Right hindlimb (tissue), 1 donor: ENCODE data around the gene CALML3.
A peak's percentile ranks its signal among the peaks of the same experiment; 100 is the strongest.
"Not testable (repeated sequence)": the region's sequence is repeated elsewhere in the genome, so short reads cannot be mapped to it uniquely, and the experiment has no call there.

Experiments used
- DNase-seq: peaks from one replicate; pipeline ENCODE4 v3.0.0-alpha.2; 2018

The CALML3 gene

DNA sequence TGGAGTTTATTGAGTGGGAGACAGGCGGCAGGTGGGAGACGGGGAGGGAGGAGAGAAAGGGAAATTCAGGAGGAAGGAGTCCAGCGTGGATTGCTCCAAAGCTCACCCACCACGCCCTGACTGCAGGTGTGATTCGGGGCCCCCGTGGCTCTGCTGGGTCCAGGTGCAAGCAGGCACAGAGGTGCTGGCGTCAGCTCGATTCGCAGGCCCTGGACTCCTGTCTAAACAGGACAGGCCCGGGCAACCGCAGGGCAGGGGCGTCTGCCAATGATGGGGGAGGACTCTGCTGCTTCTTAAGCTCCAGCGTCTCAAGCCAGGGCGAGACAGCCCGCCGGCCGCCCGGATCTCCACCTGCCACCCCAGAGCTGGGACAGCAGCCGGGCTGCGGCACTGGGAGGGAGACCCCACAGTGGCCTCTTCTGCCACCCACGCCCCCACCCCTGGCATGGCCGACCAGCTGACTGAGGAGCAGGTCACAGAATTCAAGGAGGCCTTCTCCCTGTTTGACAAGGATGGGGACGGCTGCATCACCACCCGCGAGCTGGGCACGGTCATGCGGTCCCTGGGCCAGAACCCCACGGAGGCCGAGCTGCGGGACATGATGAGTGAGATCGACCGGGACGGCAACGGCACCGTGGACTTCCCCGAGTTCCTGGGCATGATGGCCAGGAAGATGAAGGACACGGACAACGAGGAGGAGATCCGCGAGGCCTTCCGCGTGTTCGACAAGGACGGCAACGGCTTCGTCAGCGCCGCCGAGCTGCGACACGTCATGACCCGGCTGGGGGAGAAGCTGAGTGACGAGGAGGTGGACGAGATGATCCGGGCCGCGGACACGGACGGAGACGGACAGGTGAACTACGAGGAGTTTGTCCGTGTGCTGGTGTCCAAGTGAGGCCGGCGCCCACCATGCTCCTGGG, at the start of gene CALML3:
Gene CALML3, plus strand, starts transcription at position 321 of the 920 bp plus-strand sequence. Its CDS starts 125 bp downstream, at position 446.
- no peak for DNase-seq

DNA sequence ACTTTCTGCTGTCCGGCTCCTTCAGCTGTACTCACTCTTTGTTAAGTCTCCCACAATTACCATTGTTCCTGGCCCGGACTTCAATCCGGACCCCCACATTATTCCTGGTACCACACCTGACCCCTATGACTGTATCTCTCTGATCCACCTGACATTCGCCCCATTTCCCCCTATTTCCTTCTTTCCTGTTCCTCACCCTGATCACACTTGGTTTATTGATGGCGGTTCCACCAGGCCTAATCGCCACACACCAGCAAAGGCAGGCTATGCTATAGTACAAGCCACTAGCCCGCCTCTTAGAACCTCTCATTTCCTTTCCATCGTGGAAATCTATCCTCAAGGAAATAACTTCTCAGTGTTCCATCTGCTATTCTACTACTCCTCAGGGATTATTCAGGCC, 49.7 kb upstream of the CALML3 start:
- not testable (repeated sequence) for DNase-seq

DNA sequence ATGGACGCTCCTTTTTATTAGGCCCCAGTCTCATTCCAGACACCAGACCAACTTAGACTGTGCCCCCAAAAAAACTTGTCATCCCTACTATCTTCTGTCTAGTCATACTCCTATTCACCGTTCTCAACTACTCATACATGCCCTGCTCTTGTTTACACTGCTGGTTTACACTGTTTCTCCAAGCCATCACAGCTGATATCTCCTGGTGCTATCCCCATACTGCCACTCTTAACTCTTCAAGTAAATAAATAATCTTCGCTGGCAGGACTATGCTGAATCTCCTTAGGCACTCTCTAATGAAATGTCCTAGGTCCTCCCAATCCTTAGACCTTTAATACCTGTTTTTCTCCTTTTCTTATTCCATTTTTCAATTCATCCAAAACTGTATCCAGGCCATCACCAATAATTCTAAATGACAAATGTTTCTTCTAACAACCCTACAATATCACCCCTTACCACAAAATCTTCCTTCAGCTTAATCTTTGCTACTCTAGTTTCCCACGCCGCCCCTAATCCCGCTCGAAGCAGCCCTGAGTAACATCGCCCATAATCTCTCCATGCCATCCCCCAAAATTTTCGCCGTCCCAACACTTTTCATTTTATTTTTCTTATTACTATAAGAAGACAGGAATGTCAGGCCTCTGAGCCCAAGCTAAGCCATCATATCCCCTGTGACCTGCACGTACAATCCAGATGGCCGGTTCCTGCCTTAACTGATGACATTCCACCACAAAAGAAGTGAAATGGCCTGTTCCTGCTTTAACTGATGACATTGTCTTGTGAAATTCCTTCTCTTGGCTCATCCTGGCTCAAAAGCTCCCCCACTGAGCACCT, 48.6 kb upstream of the CALML3 start:
- DNase-seq = not testable (repeated sequence)

DNA sequence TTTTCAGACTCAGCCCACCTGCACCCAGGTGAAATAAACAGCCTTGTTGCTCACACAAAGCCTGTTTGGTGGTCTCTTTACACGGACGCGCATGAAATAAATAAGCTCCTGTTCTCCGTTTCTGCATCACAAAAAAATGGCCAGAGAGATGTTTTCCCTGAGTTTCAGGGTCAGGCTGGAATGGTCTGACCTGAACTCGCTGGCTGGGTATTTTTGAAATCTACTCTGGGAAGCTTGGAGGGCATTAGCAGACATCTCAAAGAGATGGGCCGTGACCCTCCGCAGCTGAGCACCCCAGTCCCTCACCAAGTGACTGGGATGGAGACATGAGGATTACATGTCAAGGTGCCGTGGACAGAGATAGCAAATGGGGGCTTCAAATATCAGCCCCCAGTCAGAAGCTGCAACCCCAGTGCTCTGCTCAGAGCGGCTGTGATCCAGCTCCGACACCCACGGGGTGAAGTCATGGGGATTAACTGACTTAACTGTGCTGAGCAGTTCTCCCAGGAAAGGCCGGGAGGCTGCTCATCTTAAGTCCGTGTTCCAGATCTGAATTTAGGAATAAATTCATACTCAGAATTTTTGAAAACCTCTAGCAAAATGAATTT, 47.7 kb upstream of the CALML3 start:
- DNase-seq = no peak

DNA sequence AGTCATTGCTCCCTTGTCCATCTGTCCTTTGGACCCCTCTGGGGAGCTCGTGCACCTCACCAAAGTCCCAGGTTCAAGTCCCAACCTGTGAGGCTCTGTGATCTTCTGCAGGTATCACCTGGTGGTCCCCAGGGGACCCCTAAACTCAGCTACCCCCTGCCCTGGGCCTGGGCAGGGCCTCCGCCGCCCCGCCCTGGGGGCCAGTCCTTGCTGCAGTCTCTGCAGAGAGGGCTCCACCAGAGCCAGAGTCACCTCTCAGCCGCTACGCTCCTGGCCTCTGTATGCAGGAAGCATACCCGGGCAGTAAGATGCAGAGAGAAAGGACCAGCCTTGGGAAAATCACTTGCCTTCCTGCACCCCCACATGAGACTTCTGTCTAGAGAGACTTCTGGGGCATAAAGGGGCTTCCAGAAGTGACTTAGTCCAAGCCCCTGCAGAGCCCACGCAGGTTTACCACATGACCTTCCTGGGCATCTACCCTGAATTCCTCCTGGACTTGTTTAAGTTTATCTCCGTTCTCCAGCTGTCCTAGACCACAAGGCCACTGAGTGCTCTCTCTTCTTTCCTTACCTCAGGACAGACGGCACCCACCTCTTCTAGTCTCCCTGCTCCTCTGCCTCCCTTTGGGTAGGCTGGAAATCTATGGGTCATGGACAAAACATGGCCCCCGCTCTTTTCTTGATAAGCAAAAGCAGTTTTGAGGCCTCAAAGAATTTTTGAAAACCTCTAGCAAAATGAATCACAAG, 46.6 kb upstream of the CALML3 start:
- no peak for DNase-seq

DNA sequence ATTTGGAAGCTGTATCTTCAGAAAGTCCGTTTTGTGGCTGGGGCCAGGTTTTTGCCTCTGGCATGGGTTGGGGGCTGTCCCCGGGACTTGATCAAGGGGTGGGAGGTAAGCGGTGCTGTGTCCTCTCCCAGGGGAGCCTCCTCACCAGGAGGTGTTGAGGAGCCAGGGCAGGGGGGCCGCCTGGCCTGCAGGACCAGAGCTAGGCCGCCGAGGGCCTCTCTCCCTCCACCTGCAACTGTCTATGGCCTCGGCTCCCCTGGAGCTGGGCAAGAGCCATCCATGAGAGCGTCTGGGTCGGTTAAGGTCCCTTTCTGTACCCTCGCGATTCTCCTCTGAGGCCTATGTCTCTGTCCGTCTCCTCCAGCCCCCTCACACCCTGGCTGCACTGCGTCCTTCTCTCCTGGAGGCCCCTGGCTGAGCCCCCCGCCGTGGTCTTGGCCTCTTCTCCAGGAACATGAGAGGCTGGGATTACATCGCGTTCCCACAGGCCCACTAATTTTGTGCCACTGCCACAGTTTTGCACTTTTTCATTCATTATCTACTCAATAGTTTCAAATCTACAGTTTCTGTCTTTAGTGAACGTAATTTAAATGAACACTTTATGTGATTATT, 46.0 kb upstream of the CALML3 start:
- DNase-seq = no peak

DNA sequence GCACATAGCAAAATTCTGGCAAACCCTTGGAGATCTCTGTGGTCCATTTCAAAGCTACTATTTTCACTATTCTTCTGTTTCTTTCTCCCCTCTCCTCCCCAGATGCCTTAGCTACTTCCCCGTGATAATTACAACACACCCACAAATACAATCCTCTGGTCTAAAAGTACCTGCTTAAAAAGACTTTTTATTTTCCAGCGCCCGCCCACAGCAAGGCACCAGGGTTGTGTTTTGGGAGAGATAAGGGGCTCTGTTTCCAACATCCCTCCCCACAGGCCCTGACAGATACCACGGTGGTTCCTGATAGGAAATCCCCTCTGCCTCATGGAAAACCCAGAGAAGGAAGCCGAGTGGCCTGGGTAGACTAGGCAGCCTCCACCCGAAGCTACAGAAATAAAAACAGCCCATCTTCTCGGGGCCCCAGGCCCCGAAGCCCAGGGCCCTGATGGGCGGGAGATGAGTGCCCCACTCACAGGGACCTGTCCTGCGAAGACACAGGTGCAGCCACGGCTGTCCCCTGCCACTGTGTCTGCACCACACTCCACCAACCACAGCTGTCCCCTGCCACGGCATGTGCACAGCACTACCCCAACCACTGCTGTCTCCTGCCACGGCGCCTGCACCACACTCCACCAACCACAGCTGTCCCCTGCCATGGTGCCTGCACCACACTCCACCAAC, 45.1 kb upstream of the CALML3 start:
- peak; percentile 14 for DNase-seq

DNA sequence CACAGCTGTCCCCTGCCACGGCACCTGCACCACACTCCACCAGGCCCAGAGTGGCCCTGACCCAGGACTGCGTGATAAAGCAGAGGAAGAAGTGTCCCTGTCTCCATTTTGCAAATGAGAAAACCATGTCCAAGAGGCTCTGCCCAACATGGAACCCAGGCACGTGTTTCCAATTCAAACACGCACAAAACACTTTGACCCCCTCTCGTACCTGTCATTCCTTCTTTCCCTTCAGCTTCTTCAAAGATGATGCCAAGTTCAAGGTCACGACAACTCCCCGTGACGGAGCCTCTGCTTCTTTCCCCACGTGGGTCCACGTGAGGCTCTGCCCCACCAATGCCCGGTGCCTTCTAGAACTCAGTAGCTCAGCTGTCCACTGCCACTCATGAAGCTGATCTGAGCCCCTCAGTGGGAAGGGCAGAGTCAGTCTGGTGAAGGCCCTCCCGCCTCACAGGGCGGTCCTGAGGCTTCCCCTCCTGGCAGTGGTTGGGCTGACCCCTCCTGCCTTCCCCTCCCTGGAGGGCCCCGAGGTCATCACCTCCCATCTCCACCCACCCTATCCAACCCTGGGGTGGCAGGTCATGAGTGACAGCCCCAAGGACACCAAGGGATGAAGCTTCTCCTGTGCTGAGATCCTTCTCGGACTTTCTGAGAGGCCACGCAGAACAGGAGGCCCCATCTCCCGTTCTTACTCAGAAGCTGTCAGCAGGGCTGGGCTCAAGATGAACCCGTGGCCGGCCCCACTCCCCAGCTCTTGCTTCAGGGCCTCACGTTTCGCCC, 44.4 kb upstream of the CALML3 start:
- DNase-seq = peak; percentile 52

DNA sequence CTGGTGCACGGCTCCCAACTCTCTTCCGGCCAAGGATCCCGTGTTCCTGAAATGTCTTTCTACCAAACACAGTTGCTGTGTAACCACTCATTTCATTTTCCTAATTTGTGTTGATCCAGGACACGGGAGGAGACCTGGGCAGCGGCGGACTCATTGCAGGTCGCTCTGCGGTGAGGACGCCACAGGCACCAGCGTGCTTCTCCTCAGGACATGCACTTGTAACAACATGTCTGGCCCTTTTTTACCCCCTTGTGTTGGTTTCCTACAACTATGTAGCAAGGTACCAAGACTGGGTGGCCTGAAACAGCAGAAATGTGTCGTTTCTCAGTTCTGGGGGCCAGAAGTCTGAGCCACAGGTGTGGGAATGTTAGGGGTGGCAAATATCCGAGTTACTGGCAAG, 43.6 kb upstream of the CALML3 start:
- peak; percentile 16 for DNase-seq

DNA sequence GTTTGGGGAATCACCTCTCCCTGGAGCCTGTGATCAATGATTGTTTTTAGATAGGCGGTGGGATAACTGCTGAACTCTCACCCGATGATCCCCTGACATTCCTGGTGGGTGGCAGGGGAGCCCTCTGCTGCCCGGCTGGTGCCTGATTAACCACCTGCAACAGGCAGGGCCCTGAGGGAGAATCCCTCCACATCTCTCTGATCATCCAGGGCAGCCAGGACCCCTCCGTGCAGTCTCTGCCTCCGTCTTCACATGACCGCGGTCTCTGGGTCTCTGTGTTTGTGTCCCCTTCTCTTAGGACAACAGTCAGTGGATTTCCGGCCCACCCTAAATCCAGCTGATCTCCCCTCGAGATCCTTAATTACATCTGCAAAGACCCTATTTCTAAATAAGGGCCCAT, 42.7 kb upstream of the CALML3 start:
- DNase-seq = peak; percentile 4

DNA sequence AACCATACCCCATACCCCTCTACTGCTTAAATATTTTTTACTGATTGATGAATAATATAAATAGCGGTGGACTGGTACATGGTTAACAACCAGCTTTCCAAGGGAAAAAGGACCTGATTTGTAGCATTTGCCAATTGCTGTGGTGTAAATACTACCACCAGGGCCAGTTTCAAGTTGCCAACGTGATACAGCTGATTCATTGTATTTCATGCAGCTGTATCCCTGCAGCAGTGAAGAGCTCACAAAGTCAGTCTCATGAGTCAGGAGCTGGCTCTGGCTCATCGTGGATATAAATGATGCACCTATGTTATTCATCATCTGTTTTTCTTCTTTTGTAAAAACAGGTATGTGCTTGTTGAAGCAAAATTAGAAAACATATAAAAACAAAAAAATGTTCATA, 40.6 kb upstream of the CALML3 start:
- no peak for DNase-seq

DNA sequence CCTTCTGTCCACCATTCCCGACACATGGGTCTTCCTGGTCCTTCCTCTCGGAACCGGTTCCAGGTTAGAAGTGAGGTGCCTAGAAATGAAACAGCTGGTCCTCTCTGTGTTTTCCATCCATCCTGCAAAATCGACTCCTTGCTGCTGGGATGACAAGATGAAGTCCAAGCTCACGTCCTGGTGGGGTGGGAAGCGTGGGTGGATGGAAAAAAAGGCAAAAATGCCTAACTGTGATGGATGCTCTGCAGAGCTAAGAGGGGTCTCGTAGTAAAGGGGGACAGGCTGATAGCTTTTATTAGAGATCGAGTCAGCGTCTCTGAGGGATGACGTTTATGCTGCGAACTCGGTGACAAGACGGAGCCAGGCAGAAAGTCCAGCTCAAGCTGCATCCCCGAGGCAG, 39.5 kb upstream of the CALML3 start:
- no peak for DNase-seq

DNA sequence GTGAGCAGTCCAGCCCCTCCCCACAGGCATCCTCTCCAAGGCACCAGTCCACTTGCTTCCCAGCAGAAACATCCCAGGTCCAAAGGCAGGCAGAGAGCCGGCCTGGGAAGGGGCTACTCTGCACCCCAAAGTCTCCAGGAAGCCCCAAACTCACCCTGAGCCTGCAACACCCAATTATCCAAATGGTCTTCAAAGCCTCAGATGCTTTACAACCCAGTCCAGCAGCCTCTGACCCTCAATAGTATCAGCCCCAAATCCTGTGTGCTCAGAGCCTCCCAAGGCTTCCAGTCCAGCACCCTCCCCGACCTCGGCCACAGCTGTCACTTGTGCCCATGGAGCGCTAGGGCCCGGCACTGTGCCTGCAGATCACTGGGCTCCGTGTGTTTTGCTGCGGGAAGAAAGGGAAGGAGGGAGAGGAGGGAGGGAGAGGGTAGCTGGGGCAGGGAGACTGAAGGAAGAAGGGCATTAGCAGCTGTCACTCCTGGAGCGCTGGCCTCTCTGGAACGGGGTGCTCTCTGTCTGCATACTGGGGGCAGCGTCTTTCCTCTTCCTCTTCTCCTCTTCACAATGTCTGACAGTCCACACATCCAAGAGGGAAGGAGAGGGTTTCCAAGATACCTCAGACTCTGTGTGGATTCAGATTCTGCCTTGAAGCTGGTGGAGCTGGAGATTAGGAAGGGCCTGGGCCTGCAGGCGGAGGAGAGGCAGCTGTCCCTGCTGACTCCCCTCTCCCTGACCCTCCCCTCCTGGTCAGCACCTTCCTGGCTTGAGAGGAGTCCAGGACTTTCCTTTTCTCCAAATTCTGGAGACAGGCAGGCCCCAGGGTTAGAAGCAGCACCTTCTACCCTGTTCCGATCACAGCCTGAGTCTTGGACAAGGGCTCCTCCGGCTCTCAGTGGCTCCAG, 38.6 kb upstream of the CALML3 start:
- no peak for DNase-seq

DNA sequence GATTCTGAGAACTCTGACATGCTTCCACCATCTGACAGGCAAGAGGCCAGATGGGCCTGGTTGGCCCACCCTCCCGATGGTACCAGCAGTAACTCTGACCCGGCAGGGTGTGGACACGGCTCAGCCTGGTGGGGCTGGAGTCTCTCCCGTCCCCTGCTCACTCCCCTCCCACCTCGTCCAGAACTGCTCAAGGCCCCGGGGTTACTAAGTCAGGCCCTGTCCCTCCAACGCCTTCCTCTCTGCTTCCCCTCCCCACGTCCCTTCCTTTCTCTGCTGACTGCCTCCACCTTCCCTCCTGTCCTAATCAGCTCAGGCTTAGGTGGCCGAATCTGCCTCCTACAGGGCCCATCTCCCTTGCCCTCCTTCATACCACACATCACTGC, 37.9 kb upstream of the CALML3 start:
- no peak for DNase-seq

DNA sequence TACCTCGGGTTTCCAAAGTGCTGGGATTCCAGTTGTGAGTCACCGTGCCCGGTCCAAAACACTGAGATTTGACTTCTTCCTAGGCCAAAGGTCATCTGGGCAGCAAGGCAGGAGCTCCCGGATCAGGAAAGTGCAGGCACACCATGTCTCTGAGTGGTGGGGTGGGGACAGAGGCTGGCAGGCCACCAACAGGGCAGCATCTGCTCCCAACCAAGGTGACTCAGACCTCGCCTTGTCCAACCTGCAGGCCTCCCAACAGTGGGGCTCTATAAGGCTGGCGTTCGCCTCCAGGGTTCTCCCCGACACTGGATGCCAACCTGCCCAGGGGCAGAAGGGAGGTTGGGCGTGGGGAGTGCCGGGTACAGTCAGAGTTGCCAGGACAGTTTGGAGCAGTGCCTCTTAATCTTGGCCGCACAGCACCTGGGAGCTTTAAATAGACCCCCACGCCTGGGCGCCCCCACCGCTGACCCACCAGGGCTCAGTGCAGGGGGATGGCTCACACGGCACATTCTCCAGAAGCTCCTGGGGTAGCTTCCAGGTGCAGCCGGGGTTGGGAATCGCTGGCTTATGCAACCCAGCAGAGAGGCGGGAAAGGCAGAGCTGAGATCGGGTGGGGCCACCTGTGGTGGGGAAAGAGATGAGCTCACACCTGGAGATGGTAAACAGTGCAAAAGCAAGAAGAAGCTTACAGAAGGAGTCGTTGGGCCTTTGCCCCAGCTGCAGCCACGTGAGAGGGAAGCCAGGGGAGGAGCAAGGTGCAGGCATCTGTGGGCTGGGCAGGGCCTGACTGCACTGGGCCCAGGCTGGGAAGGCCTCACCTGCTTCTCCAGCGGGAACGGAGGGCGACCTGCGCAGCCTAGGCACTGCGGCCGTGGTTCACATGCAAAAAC, 36.2 kb upstream of the CALML3 start:
- DNase-seq = no peak

DNA sequence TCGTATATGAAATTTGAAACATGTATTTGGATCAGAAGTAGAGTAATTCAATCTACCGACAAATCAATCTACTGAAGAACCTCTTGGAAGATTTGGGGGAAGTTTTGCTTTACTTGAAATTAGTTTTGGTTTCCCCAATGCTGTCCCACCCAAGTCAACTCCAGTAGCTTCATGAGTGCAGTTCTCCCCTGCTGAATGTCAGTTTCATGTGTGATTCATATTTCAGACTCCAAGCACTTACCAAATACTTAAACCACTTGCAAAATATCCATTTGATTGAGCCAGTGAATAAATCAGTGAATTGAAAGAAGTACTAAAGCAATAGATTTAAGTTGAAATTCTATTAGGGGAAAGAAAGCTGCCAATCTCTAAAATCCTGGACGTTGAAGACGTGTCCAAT, 34.7 kb upstream of the CALML3 start:
- DNase-seq = no peak

DNA sequence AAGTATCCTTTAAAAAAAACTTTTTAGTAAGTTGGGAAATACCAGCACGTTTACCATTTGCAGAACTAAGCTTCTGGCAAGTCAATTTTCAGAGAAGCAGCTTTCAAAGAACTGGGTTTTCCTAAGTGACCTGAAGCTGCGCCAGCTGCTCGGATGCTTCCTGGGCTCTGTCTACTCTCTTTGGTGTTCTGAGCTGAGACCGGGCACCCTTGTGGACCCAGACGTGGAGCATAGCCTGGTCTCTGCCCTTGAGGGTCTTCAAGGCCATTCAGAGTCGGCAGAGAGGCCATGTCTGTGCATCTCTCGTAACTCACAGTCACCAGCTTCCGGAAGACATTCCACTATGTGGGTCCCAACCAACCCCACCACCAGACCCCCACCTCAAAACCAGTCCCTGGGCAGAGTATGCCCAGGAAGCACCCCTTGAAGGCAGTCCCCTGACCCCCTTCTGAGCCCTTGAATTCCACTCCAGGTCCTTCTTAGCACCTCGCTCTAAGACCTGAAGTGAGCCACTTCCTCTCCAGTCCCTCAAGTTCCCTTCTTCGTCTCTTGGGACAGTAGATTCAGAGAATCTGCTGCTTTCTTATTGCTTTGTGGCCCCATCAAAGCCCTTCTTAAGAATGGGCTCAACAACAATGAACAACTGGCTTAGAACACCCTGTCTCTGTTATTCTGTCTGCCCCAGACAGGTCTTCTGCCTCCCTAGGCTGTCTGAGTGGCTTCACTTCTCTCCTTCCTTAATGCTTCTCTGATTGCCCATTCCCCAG, 33.9 kb upstream of the CALML3 start:
- no peak for DNase-seq

DNA sequence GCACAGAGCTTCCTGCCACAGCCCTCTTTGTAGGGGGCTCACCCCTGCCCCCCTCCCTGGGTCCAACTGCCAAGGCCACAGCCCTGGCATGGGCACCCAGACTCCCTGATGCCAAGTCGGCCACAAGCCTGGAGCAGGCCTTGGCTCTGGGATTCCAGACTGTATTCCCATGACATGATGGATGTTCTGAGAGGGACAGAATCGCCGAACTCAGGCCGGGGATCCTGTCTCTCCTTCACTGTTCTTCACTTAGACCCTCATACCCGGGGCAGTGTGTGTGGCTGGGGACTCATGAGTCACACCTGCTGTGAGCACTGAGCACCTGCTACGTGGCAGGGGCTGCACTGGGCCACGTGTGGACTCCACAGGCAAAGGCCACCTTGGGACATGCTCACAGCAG, 33.3 kb upstream of the CALML3 start:
- no peak for DNase-seq
